Choroid plexus epithelial cell (primary cell): ENCODE results near the gene ST6GALNAC6.
A peak's percentile ranks its signal among the peaks of the same experiment; 100 is the strongest.

Experiments
- DNase-seq: peaks from one replicate; pipeline ENCODE4 v3.0.0-alpha.2; 2010; ENCODE audit warnings: low read depth
- H3K4me3 ChIP-seq: 2 replicates; pipeline ENCODE4 v1.5.1; 2011; ENCODE audit warnings: low read depth, mild to moderate bottlenecking, control low read depth, low read length, moderate library complexity
- CTCF ChIP-seq: conservative IDR thresholded peaks from 2 replicates; pipeline ENCODE4 v1.5.1; 2011; ENCODE audit warnings: low read depth, mild to moderate bottlenecking, control low read depth, inconsistent platforms, low read length, moderate library complexity

The ST6GALNAC6 gene

GRCh38 chr9:127865645-127866464 lies 33.5 kb downstream of the ST6GALNAC6 start:
- no peak overlapping the region for H3K4me3 ChIP-seq
- TF ChIP-seq CTCF = peak; percentile 5
- DNase-seq = no peak

- H3K4me3 ChIP-seq = no peak overlapping the region
- no peak for TF ChIP-seq CTCF
- no peak for DNase-seq
Measured at GRCh38 chr9:127863191-127863621, 36.2 kb downstream of the ST6GALNAC6 start.

GRCh38 chr9:127862075-127863011 lies 37.1 kb downstream of the ST6GALNAC6 start:
- DNase-seq = no peak
- no peak for TF ChIP-seq CTCF
- no peak overlapping the region for H3K4me3 ChIP-seq

GRCh38 chr9:127860779-127861178 lies 38.6 kb downstream of the ST6GALNAC6 start:
- TF ChIP-seq CTCF = no peak
- H3K4me3 ChIP-seq = no peak overlapping the region
- no peak for DNase-seq

GRCh38 chr9:127860260-127860659 lies 39.1 kb downstream of the ST6GALNAC6 start:
- TF ChIP-seq CTCF = no peak
- H3K4me3 ChIP-seq = no peak overlapping the region
- no peak for DNase-seq

- no peak for DNase-seq
- no peak overlapping the region for H3K4me3 ChIP-seq
- TF ChIP-seq CTCF = no peak
Measured at GRCh38 chr9:127858041-127858512, 41.3 kb downstream of the ST6GALNAC6 start.
